HepG2 (cell line): Measurements from ENCODE around the gene TBC1D20. TPM values are rescaled to one million over a fixed set of nuclear protein-coding genes. Genes with fewer than 3 reads are reported as not detected.

Experiments used
- HOXA9 ChIP-seq: sonication (generic); formaldehyde crosslinking; IDR thresholded peaks from 2 replicates; pipeline ENCODE4 v1.8.1; 2022; ENCODE audit warnings: missing genetic modification reagents, mild to moderate bottlenecking, moderate library complexity, borderline replicate concordance
- KIAA2018 ChIP-seq: sonication (generic); formaldehyde crosslinking; IDR thresholded peaks from 2 replicates; pipeline ENCODE4 v1.5.0; 2020; ENCODE audit warnings: mild to moderate bottlenecking, missing genetic modification reagents, borderline replicate concordance
- RBM39 ChIP-seq: fragments of 200-400 bp; formaldehyde crosslinking; IDR thresholded peaks from one replicate; pipeline ENCODE4 v1.6.1; 2018; ENCODE audit warnings: antibody characterized with exemption, mild to moderate bottlenecking, low read depth, low read length; ENCODE audit not compliant: poor library complexity, severe bottlenecking
- SMYD3 ChIP-seq: sonication (generic); formaldehyde crosslinking; IDR thresholded peaks from 2 replicates; pipeline ENCODE4 v1.8.1; 2023; ENCODE audit warnings: mild to moderate bottlenecking, missing genetic modification reagents
- ZNF44 ChIP-seq: sonication (generic); formaldehyde crosslinking; IDR thresholded peaks from 2 replicates; pipeline ENCODE4 v1.5.1; 2020; ENCODE audit warnings: mild to moderate bottlenecking, missing genetic modification reagents
- ZNF510 ChIP-seq: sonication (generic); formaldehyde crosslinking; IDR thresholded peaks from 2 replicates; pipeline ENCODE4 v1.4.0; 2020; ENCODE audit warnings: low read depth, mild to moderate bottlenecking, missing genetic modification reagents
- ZNF879 ChIP-seq: sonication (generic); formaldehyde crosslinking; IDR thresholded peaks from 2 replicates; pipeline ENCODE4 v1.8.1; 2023; ENCODE audit warnings: missing genetic modification reagents
- ZZZ3 ChIP-seq: sonication (generic); formaldehyde crosslinking; IDR thresholded peaks from 2 replicates; pipeline ENCODE4 v1.4.0; 2020; ENCODE audit warnings: missing genetic modification reagents, mild to moderate bottlenecking, borderline replicate concordance
- polyA plus RNA-seq, 8 experiments: library from polyadenylated mRNA; depleted of rRNA in 3 of 8; stranded (reverse) in 7 of 8; unstranded in 1 of 8; fragments of >200 nt; fragmentation: Illumina TruSeq in 4 of 8; extraction: Trizol in 4 of 8; gene quantifications; 2 replicates each; pipeline versions ENCODE4 v1.2.1 to v1.2.3, GENCODE V29; 2011 to 2016; ENCODE audit warnings: low read depth in 4 of 8, missing spikeins in 1 of 8, mixed read lengths in 1 of 8; ENCODE audit not compliant: insufficient read depth in 1 of 8
- total RNA-seq, 5 experiments: library from RNA; depleted of rRNA; stranded (reverse); fragments of >200 nt; fragmentation: Illumina TruSeq; extraction: Trizol; gene quantifications; 2 replicates each; pipeline ENCODE4 v1.2.3, GENCODE V29; 2016; ENCODE audit warnings: low read depth in 1 of 5
- TF ChIP-seq, protein P1 (sequence below): sonication (generic); formaldehyde crosslinking; IDR thresholded peaks from 2 replicates; pipeline ENCODE4 v1.4.0; 2020; ENCODE audit warnings: missing genetic modification reagents, borderline replicate concordance
- TF ChIP-seq, protein P2 (sequence below): IDR thresholded peaks from 2 replicates; pipeline ENCODE4 v1.6.1; 2018; ENCODE audit warnings: missing genetic modification reagents

Gene TBC1D20
- total and polyA plus RNA-seq, 2 of the 13 experiments (the other 11 are each of a cell fraction or from before 2014, with no cell fraction given), result 36.6 to 47.1 TPM

DNA sequence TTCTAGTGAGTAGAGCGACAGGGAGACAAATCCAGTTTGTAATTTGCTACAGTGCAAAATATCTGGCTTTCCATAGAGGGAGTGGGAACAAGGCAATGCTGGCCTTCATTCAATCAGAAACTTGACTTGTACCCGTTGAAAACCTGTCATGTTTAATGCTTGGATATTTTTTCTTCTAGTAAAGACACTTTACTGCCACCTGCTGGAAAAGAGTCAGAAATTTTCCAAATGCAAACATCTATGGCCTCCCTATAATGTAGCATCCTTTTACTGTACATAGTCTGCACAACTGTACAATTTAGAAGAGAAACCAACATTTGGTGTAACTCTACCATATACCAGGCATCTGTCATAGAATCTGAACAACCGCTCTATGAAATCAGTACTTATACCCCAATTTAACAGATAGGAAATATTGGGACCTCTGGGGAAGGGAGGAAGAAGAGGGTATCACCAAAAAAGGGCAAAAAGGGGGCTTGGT, 16.7 kb upstream of the TBC1D20 start (continued):
- TF ChIP-seq, protein P1, sequence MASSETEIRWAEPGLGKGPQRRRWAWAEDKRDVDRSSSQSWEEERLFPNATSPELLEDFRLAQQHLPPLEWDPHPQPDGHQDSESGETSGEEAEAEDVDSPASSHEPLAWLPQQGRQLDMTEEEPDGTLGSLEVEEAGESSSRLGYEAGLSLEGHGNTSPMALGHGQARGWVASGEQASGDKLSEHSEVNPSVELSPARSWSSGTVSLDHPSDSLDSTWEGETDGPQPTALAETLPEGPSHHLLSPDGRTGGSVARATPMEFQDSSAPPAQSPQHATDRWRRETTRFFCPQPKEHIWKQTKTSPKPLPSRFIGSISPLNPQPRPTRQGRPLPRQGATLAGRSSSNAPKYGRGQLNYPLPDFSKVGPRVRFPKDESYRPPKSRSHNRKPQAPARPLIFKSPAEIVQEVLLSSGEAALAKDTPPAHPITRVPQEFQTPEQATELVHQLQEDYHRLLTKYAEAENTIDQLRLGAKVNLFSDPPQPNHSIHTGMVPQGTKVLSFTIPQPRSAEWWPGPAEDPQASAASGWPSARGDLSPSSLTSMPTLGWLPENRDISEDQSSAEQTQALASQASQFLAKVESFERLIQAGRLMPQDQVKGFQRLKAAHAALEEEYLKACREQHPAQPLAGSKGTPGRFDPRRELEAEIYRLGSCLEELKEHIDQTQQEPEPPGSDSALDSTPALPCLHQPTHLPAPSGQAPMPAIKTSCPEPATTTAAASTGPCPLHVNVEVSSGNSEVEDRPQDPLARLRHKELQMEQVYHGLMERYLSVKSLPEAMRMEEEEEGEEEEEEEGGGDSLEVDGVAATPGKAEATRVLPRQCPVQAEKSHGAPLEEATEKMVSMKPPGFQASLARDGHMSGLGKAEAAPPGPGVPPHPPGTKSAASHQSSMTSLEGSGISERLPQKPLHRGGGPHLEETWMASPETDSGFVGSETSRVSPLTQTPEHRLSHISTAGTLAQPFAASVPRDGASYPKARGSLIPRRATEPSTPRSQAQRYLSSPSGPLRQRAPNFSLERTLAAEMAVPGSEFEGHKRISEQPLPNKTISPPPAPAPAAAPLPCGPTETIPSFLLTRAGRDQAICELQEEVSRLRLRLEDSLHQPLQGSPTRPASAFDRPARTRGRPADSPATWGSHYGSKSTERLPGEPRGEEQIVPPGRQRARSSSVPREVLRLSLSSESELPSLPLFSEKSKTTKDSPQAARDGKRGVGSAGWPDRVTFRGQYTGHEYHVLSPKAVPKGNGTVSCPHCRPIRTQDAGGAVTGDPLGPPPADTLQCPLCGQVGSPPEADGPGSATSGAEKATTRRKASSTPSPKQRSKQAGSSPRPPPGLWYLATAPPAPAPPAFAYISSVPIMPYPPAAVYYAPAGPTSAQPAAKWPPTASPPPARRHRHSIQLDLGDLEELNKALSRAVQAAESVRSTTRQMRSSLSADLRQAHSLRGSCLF (CRISPR knock-in tag), result no peak
- TF ChIP-seq, protein P2, sequence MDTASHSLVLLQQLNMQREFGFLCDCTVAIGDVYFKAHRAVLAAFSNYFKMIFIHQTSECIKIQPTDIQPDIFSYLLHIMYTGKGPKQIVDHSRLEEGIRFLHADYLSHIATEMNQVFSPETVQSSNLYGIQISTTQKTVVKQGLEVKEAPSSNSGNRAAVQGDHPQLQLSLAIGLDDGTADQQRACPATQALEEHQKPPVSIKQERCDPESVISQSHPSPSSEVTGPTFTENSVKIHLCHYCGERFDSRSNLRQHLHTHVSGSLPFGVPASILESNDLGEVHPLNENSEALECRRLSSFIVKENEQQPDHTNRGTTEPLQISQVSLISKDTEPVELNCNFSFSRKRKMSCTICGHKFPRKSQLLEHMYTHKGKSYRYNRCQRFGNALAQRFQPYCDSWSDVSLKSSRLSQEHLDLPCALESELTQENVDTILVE, result peak; percentile 31; the same call in 1 of the 2 replicates
- TF ChIP-seq SMYD3 (CRISPR knock-in tag) (peak; percentile 87; the same call in 1 of the 2 replicates), ZNF44 (CRISPR knock-in tag) (no peak), ZZZ3 (CRISPR knock-in tag) (no peak), ZNF510 (CRISPR knock-in tag) (no peak), ZNF879 (no peak), KIAA2018 (CRISPR knock-in tag) (no peak), HOXA9 (CRISPR knock-in tag) (no peak), RBM39 (no peak)
